Activated CD8-positive, alpha-beta memory T cell treated with anti-CD3 and anti-CD28 coated beads for 4 hours (primary cell): ENCODE results near the gene RABGAP1L.
"Not testable (repeated sequence)": the region's sequence is repeated elsewhere in the genome, so short reads cannot be mapped to it uniquely, and the experiment has no call there.

Source experiments
- DNase-seq, 2 donors: peaks; one replicate each; pipeline ENCODE4 v3.0.0-alpha.2; 2020; ENCODE audit warnings: low read depth in 2 of 2

Gene RABGAP1L

GRCh38 chr1:174656409-174657059 is 497.2 kb downstream of the RABGAP1L start:
- no peak for DNase-seq

- DNase-seq = no peak
Observed at GRCh38 chr1:174657411-174657810, 498.1 kb downstream of the RABGAP1L start.

GRCh38 chr1:174657893-174658292 is 498.6 kb downstream of the RABGAP1L start:
- no peak for DNase-seq

- DNase-seq = no peak
Observed at GRCh38 chr1:174659823-174660222, 500.5 kb downstream of the RABGAP1L start.

- DNase-seq = no peak
Observed at GRCh38 chr1:174660476-174660875, 501.2 kb downstream of the RABGAP1L start.

GRCh38 chr1:174663358-174663757 is 504.0 kb downstream of the RABGAP1L start:
- DNase-seq = no peak

GRCh38 chr1:174666248-174666647 is 506.9 kb downstream of the RABGAP1L start:
- no peak for DNase-seq

GRCh38 chr1:174671826-174672225 is 512.5 kb downstream of the RABGAP1L start:
- no peak for DNase-seq

GRCh38 chr1:174676856-174677255 is 517.5 kb downstream of the RABGAP1L start:
- no peak for DNase-seq

GRCh38 chr1:174678657-174679056 is 519.3 kb downstream of the RABGAP1L start:
- DNase-seq = no peak

- DNase-seq = no peak
Observed at GRCh38 chr1:174680101-174680500, 520.8 kb downstream of the RABGAP1L start.

GRCh38 chr1:174682419-174683008 is 523.2 kb downstream of the RABGAP1L start:
- no peak for DNase-seq

- DNase-seq = no peak
Observed at GRCh38 chr1:174686213-174686612, 526.9 kb downstream of the RABGAP1L start.

GRCh38 chr1:174689524-174689923 is 530.2 kb downstream of the RABGAP1L start:
- no peak for DNase-seq

GRCh38 chr1:174690266-174690665 is 530.9 kb downstream of the RABGAP1L start:
- DNase-seq = no peak

GRCh38 chr1:174692313-174692712 is 533.0 kb downstream of the RABGAP1L start:
- no peak for DNase-seq

GRCh38 chr1:174693085-174693484 is 533.8 kb downstream of the RABGAP1L start:
- no peak for DNase-seq

GRCh38 chr1:174693539-174693938 is 534.2 kb downstream of the RABGAP1L start:
- DNase-seq = not testable (repeated sequence)

- no peak for DNase-seq
Observed at GRCh38 chr1:174696026-174696821, 536.9 kb downstream of the RABGAP1L start.

GRCh38 chr1:174700314-174700713 is 541.0 kb downstream of the RABGAP1L start:
- no peak for DNase-seq

GRCh38 chr1:174700775-174701174 is 541.5 kb downstream of the RABGAP1L start:
- no peak for DNase-seq

GRCh38 chr1:174701565-174701964 is 542.2 kb downstream of the RABGAP1L start:
- DNase-seq = no peak

GRCh38 chr1:174702011-174702410 is 542.7 kb downstream of the RABGAP1L start:
- no peak for DNase-seq
